ENCODE measurements around the gene ATP6V0A1. TPM values are rescaled to one million over a fixed set of nuclear protein-coding genes. Genes with fewer than 3 reads are reported as not detected.
"Not testable (repeated sequence)": the region's sequence is repeated elsewhere in the genome, so short reads cannot be mapped to it uniquely, and the experiment has no call there.

ATP6V0A1 gene
- total and polyA plus RNA-seq, 2 of the 4 experiments (the other 2 are of a cell fraction): 18.8 to 34.0 TPM

DNA sequence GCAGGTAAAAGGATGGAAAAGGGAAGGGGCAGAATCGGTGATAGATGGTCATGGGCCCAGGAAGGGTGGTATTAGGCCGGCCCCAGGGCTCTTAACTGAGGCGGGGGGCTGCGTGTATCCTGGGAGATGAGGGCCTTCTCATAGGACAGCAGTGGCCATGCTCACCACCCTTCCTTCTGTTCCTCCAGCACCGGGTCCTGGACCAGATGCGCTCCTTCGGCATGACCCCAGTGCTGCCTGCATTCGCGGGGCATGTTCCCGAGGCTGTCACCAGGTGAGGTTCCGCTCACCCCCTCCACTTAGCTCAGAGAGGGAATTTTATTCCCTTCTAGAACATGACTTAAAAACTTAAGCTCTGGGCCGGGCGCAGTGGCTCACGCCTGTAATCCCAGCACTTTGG lies 79.8 kb downstream of the ATP6V0A1 start (continued):
- TF ChIP-seq, protein P1, sequence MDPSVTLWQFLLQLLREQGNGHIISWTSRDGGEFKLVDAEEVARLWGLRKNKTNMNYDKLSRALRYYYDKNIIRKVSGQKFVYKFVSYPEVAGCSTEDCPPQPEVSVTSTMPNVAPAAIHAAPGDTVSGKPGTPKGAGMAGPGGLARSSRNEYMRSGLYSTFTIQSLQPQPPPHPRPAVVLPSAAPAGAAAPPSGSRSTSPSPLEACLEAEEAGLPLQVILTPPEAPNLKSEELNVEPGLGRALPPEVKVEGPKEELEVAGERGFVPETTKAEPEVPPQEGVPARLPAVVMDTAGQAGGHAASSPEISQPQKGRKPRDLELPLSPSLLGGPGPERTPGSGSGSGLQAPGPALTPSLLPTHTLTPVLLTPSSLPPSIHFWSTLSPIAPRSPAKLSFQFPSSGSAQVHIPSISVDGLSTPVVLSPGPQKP (IDR thresholded peaks at IDR 0.05; ENCODE audit: borderline replicate concordance, low read depth, low read length): no peak
- no peak for TF ChIP-seq NFE2L2 (IDR thresholded peaks at IDR 0.05; ENCODE audit: low read depth, low read length)
- TF ChIP-seq FOS (IDR thresholded peaks at IDR 0.05; ENCODE audit: low read depth, low read length): no peak

DNA sequence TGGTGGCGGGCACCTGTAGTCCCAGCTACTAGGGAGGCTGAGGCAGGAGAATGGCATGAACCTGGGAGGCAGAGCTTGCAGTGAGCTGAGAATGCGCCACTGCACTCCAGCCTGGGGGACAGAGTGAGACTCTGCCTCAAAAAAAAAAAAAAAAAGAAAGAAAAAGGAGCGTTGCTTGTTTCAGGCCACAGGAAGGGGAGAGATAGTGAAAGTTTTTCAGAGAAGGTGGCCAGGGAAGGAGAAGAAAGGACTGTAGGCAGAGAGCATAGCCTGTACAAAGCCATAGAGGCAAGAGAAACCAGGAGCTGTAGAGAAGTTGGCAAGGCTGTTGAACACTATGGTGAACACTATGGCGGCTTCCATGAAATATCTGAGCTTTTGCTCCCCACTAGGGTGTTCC lies 81.9 kb downstream of the ATP6V0A1 start:
- dilution Hi-C loops (cut with HindIII; ENCODE audit: low sequenced_read_pairs, unreplicated experiment); H4K5ac ChIP-seq (ENCODE audit: low read depth, low read length); H3K4me2 ChIP-seq (ENCODE audit: low read depth, low read length): not testable (repeated sequence)

More for the DNA sequence above, 81.9 kb downstream of the ATP6V0A1 start:
- H3K18ac ChIP-seq (ENCODE audit: low read depth, low read length); H4K91ac ChIP-seq (ENCODE audit: insufficient read depth, low read depth, low read length); H3K27me3 ChIP-seq (ENCODE audit: control insufficient read depth, insufficient read depth, low read length); ATAC-seq (ENCODE audit: low read depth); H2AK5ac ChIP-seq (ENCODE audit: low read depth, low read length); H3K23ac ChIP-seq (ENCODE audit: low read depth, low read length); BruUV-seq (replicated peaks); H4K20me1 ChIP-seq (ENCODE audit: insufficient read depth, low read length); H2AK9ac ChIP-seq (replicated peaks; ENCODE audit: low read depth, low read length, poor library complexity); H2BK15ac ChIP-seq (ENCODE audit: low read depth, low read length); H3K56ac ChIP-seq (ENCODE audit: extremely low read depth, insufficient read depth, low read length); DNase-seq; H2AFZ ChIP-seq (replicated peaks; ENCODE audit: low read length, poor library complexity); H3K9ac ChIP-seq (ENCODE audit: low read depth, low read length); intact Hi-C loops (cut with micrococcal nuclease); POLR2A ChIA-PET (ENCODE audit: unreplicated experiment); H3K27ac ChIP-seq (ENCODE audit: insufficient read depth, low read length); H2BK5ac ChIP-seq (ENCODE audit: low read depth, low read length, poor library complexity, severe bottlenecking); H3K4me1 ChIP-seq (ENCODE audit: control insufficient read depth, insufficient read depth, low read length); H4K8ac ChIP-seq (ENCODE audit: low read depth in 2 of 2, low read length in 2 of 2); H3K4ac ChIP-seq (ENCODE audit: low read depth, low read length); H2BK120ac ChIP-seq (ENCODE audit: low read depth, low read length); H3K9me3 ChIP-seq (ENCODE audit: control insufficient read depth, insufficient read depth, low read length); H2BK20ac ChIP-seq (ENCODE audit: low read depth, low read length); H3K4me3 ChIP-seq (ENCODE audit: insufficient read depth, low read depth, low read length); H3K14ac ChIP-seq (replicated peaks; ENCODE audit: low read depth, low read length); in situ Hi-C loops (cut with MboI; ENCODE audit: low sequenced_read_pairs): not testable (repeated sequence)
- 100% methylated on average over 1 of the region's 4 CpGs; no CpG with 5 or more reads in 1 of the 2 experiments for WGBS, 2 experiments (ENCODE audit: extremely low coverage in 2 of 2, insufficient read length in 1 of 2)
- H3K79me1 ChIP-seq (ENCODE audit: low read depth in 1 of 2, low read length in 2 of 2): peaks cover 19 to 33% of the 10 kb centered on the region in 2 experiments
- H3K9me1 ChIP-seq (ENCODE audit: insufficient read depth, low read length): peaks cover 25% of the 10 kb centered on the region
- H3K36me3 ChIP-seq (ENCODE audit: control insufficient read depth, insufficient read depth, low read length): peaks cover 48% of the 10 kb centered on the region
- CTCF ChIA-PET: interaction anchor here (0.7 kb wide), 1 partner anchor 9 kb away, joined by 3 read pairs; no protein-coding TSS in a partner anchor

Data from IMR-90 (cell line).